Small intestine (tissue), 7 donors: Measurements from ENCODE around the gene CYP2U1. TPM values are rescaled to one million over a fixed set of nuclear protein-coding genes. Genes with fewer than 3 reads are reported as not detected.
A peak's percentile ranks its signal among the peaks of the same experiment; 100 is the strongest.
"Not testable (repeated sequence)": the region's sequence is repeated elsewhere in the genome, so short reads cannot be mapped to it uniquely, and the experiment has no call there.

Source experiments
- DNase-seq, 2 donors: peaks; one replicate each; pipeline versions ENCODE4 v3.0.0 to v3.0.0-alpha.2; 2013
- FAIRE-seq: peaks from 2 replicates; lab custom pipeline; 2012; peaks lifted over from hg19 to GRCh38; lab: Jason Lieb, UNC
- H3K27ac ChIP-seq, 3 donors: one replicate each; pipeline ENCODE4 v1.5.1; 2013; ENCODE audit warnings: low read length in 2 of 3, mild to moderate bottlenecking in 2 of 3, control low read depth in 1 of 3, inconsistent platforms in 1 of 3, low read depth in 1 of 3, moderate library complexity in 1 of 3
- H3K27me3 ChIP-seq, 3 donors: one replicate each; pipeline ENCODE4 v1.6.1; 2013; ENCODE audit warnings: low read length in 3 of 3, inconsistent platforms in 1 of 3; ENCODE audit not compliant: control insufficient read depth in 3 of 3, insufficient read depth in 3 of 3
- H3K36me3 ChIP-seq, 3 donors: one replicate each; pipeline ENCODE4 v1.6.1; 2013; ENCODE audit warnings: low read length in 3 of 3, inconsistent platforms in 1 of 3, low read depth in 1 of 3, mild to moderate bottlenecking in 1 of 3, moderate library complexity in 1 of 3; ENCODE audit not compliant: control insufficient read depth in 3 of 3, insufficient read depth in 2 of 3
- H3K4me1 ChIP-seq, 3 donors: one replicate each; pipeline ENCODE4 v1.6.1; 2013; ENCODE audit warnings: low read length in 2 of 3, inconsistent platforms in 1 of 3, low read depth in 1 of 3, mild to moderate bottlenecking in 1 of 3, moderate library complexity in 1 of 3; ENCODE audit not compliant: control insufficient read depth in 3 of 3, insufficient read depth in 2 of 3
- H3K4me3 ChIP-seq, 3 donors: one replicate each; pipeline ENCODE4 v1.5.1; 2013; ENCODE audit warnings: low read length in 3 of 3, control low read depth in 1 of 3, inconsistent platforms in 1 of 3, low read depth in 1 of 3, mild to moderate bottlenecking in 1 of 3, moderate library complexity in 1 of 3
- H3K9me3 ChIP-seq, 2 donors: one replicate each; pipeline ENCODE4 v1.6.1; 2013; ENCODE audit warnings: low read depth in 1 of 2, low read length in 1 of 2; ENCODE audit not compliant: control insufficient read depth in 2 of 2, insufficient read depth in 1 of 2
- WGBS, 3 donors: extraction: QIAGEN DNeasy Blood & Tissue Kit; methylation state at CpG; one replicate each; pipeline ENCODE4 v1.1.7; 2013; 5-methylcytosine and 5-hydroxymethylcytosine counted together
- polyA plus RNA-seq, 4 donors: library from polyadenylated mRNA; stranded (reverse) in 3 of 4; unstranded in 1 of 4; fragments of 200-250 nt in 3 of 4; fragments of 120-200 nt in 1 of 4; gene quantifications; one replicate each; pipeline versions ENCODE4 v1.2.1 to v1.2.3, GENCODE V29; 2013
- donor health status: healthy with polysubstance abuse.
- donor health status: control.
- donor health status: control.
- donor health status: Bipolar disorder and iron deficiency.
- donor health status: healthy.

CYP2U1 gene
- polyA plus RNA-seq, 4 donors = 0.45 to 16.1 (median 1.8) TPM

GRCh38 chr4:107926875-107927274 lies 4.5 kb upstream of the CYP2U1 start:
- not testable (repeated sequence) for FAIRE-seq, H3K36me3 ChIP-seq
- WGBS, 3 donors = 18 to 47% (median 45%) methylated on average over 4 of the region's 4 CpGs

GRCh38 chr4:107931775-107932321 lies 499 bp downstream of the CYP2U1 start:
- WGBS, 3 donors = 1 to 2% (median 1%) methylated on average over 27 to 45 of the region's 45 CpGs
- FAIRE-seq = no peak
- Histone ChIP-seq H3K27me3 (no peaks in the 10 kb centered on the region), H3K4me3 (peak overlapping the region; percentile 56 to 85 (median 67)), H3K27ac (peak overlapping the region in 2 of 3 donors; percentile 16 to 69), H3K9me3 (no peaks in the 10 kb centered on the region), H3K4me1 (peaks cover 0 to 13% (median 2%) of the 10 kb centered on the region in 3 donors), H3K36me3 (no peaks in the 10 kb centered on the region)
- peak in 1 of 2 donors; percentile 6 for DNase-seq

More at GRCh38 chr4:107926875-107927274, 4.5 kb upstream of the CYP2U1 start:
- H3K4me1 ChIP-seq, H3K4me3 ChIP-seq, H3K27me3 ChIP-seq, H3K27ac ChIP-seq, H3K9me3 ChIP-seq: not testable (repeated sequence)
- peak; percentile 57 to 69 for DNase-seq

DNA sequence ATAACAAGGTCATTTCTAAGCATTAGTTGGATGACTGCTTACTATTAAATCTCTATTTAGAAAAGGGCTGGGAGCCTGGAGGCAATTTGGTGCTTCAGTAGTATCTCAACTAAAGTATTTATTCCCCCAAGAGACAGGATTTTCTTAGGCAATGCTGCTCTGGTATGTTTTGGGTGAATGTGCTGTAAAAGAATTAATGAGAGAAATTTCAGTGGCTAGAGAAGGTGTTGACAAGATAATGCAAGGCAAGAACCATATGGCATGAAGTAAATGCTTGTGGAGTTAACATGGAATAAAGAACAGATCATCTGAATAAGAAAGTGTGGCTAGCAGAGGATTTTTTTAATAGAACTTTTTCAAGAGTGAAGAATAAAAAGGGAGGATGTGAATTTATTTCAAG lies 3.9 kb downstream of the CYP2U1 start:
- Histone ChIP-seq H3K27me3 (no peaks in the 10 kb centered on the region), H3K36me3 (no peaks in the 10 kb centered on the region), H3K4me3 (no peak overlapping the region), H3K27ac (no peak overlapping the region), H3K4me1 (peaks cover 0 to 10% (median 0%) of the 10 kb centered on the region in 3 donors), H3K9me3 (no peaks in the 10 kb centered on the region)
- DNase-seq = no peak
- FAIRE-seq = no peak

- no peak for DNase-seq
- peaks cover 0 to 8% (median 0%) of the 10 kb centered on the region in 3 donors for H3K4me1 ChIP-seq
- H3K27ac ChIP-seq = no peak overlapping the region
- WGBS, 3 donors = 72 to 89% (median 83%) methylated on average over 2 of the region's 2 CpGs
- H3K9me3 ChIP-seq = no peaks in the 10 kb centered on the region
- H3K27me3 ChIP-seq = no peaks in the 10 kb centered on the region
- no peak overlapping the region for H3K4me3 ChIP-seq
- no peaks in the 10 kb centered on the region for H3K36me3 ChIP-seq
- FAIRE-seq = no peak
Measured at GRCh38 chr4:107937040-107937439, 5.7 kb downstream of the CYP2U1 start.

- FAIRE-seq = no peak
- DNase-seq = no peak
- H3K27me3 ChIP-seq = no peaks in the 10 kb centered on the region
- no peaks in the 10 kb centered on the region for H3K4me1 ChIP-seq
- H3K36me3 ChIP-seq = no peaks in the 10 kb centered on the region
- 68 to 90% (median 87%) methylated on average over 1 of the region's 1 CpG for WGBS, 3 donors
- H3K4me3 ChIP-seq = no peak overlapping the region
- H3K27ac ChIP-seq = no peak overlapping the region
- H3K9me3 ChIP-seq = no peaks in the 10 kb centered on the region
Measured at GRCh38 chr4:107939307-107939706, 8.0 kb downstream of the CYP2U1 start.

- Histone ChIP-seq H3K4me1 (no peaks in the 10 kb centered on the region), H3K4me3 (no peak overlapping the region), H3K36me3 (peaks cover 0 to 5% (median 0%) of the 10 kb centered on the region in 3 donors), H3K27ac (no peak overlapping the region), H3K27me3 (no peaks in the 10 kb centered on the region), H3K9me3 (no peaks in the 10 kb centered on the region)
- 94 to 98% (median 97%) methylated on average over 3 of the region's 3 CpGs for WGBS, 3 donors
- DNase-seq (no peak), FAIRE-seq (no peak)
Measured at GRCh38 chr4:107945809-107946208, 14.5 kb downstream of the CYP2U1 start.

DNA sequence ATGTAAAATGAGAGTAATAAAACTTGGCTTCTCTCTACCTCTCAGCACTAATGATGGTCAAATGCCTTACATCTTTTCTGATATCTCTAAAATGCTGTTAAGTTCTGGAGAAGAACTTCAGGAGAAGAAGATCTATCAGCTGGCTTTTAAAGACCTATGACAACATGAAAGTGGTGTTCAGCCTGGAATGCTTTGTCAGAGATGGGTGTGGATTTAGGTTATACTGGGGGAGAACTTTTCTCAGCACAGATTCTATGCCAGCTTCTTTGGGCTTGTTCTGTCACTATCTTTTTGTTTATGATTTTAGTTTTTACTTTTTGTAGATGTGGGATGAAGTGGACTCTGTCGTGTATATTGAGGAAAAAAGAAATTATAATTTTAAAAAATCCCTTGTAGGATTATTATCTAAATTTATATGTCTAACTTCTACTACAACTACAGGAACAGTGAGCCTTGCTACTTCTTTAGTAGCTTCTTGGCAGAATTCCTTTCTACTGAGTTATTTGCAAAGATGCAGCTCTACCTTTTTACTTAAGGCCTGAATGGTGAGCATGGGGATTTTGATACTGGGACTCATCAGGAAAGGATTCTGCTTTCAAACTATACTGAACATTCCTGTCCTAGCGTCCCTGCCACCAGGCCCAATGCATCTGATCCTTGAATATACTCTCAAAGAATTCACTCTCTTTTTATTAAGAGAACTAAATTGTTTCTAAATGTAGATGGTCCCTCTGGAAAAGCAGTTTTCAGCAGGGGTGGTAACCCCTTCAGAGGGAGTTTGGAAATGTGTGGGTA lies 19.6 kb downstream of the CYP2U1 start:
- H3K36me3 ChIP-seq = peaks cover 0 to 5% (median 0%) of the 10 kb centered on the region in 3 donors

DNA sequence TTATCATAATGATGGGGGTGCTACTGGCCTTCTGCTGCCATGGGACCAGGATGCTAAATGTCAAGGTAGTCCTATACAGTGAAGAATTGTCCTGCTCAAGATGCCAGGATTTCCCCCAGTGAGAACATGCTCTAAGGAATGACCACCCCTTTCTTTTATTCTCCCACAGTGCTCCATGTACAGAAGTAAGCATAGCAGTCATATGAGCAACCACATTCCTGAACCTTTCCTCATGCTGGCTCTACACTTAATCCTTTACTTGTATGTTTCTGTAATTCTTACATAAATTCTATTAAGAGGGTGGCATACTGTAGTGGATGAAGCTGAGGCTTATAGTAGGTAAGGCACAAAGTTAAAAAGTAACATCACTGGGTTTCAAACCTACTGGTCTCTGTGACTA lies 20.2 kb downstream of the CYP2U1 start:
- H3K9me3 ChIP-seq = peaks cover 0 to under 1% of the 10 kb centered on the region in 2 donors
- H3K27me3 ChIP-seq = no peaks in the 10 kb centered on the region
- H3K27ac ChIP-seq = no peak overlapping the region
- FAIRE-seq (no peak), DNase-seq (no peak)
- H3K36me3 ChIP-seq = peaks cover 0 to 5% (median 0%) of the 10 kb centered on the region in 3 donors
- H3K4me1 ChIP-seq = no peaks in the 10 kb centered on the region
- no peak overlapping the region for H3K4me3 ChIP-seq

More for the DNA sequence above, 19.6 kb downstream of the CYP2U1 start:
- no peak overlapping the region for H3K27ac ChIP-seq
- no peak overlapping the region for H3K4me3 ChIP-seq
- 91 to 96% (median 91%) methylated on average over 2 of the region's 2 CpGs for WGBS, 3 donors
- H3K9me3 ChIP-seq = no peaks in the 10 kb centered on the region
- no peak for DNase-seq
- H3K4me1 ChIP-seq = no peaks in the 10 kb centered on the region
- H3K27me3 ChIP-seq = no peaks in the 10 kb centered on the region
- FAIRE-seq = no peak
